A673 (cell line): ENCODE measurements around the gene DEPDC1. TPM values are rescaled to one million over a fixed set of nuclear protein-coding genes. Genes with fewer than 3 reads are reported as not detected.

ENCODE experiments used
- BruUV-seq: library from RNA; stranded (reverse); fragments of 400-500 nt; replicated peaks from 2 replicates; lab custom pipeline; 2021; lab: Mats Ljungman, UMichigan
- CTCF ChIA-PET: fragments of 300-600 bp; sonication (Branson Sonifier 250); formaldehyde crosslinking; loops from one replicate; lab custom pipeline; 2022; ENCODE audit warnings: antibody characterized with exemption; lab: Charles Lee
- POLR2A ChIA-PET: fragments of 300-600 bp; sonication (Branson Sonifier 250); formaldehyde crosslinking; loops from one replicate; lab custom pipeline; 2022; ENCODE audit warnings: antibody characterized with exemption; ENCODE audit not compliant: low non-redundant PET; lab: Charles Lee
- DNase-seq: peaks from one replicate; pipeline ENCODE4 v3.0.0-alpha.2; 2015; ENCODE audit warnings: low spot score
- H3K27ac ChIP-seq: fragments of 200-600 bp; sonication (generic); 2 replicates; pipeline ENCODE4 v1.5.1; 2016; ENCODE audit warnings: mixed run types, low read depth, mild to moderate bottlenecking, mixed read lengths, antibody characterized with exemption, low read length; ENCODE audit not compliant: poor library complexity, severe bottlenecking
- H3K27me3 ChIP-seq: fragments of 200-600 bp; sonication (generic); replicated peaks from 2 replicates; pipeline ENCODE4 v1.6.1; 2017; ENCODE audit warnings: mixed run types, low read depth, mild to moderate bottlenecking, mixed read lengths, antibody characterized with exemption, low read length; ENCODE audit not compliant: insufficient read depth, poor library complexity
- H3K36me3 ChIP-seq: fragments of 200-600 bp; sonication (generic); 2 replicates; pipeline ENCODE4 v1.6.1; 2016; ENCODE audit warnings: mixed run types, mild to moderate bottlenecking, mixed read lengths, antibody characterized with exemption, low read length; ENCODE audit not compliant: insufficient read depth, poor library complexity, severe bottlenecking
- H3K4me1 ChIP-seq: fragments of 200-600 bp; sonication (generic); 2 replicates; pipeline ENCODE4 v1.6.1; 2017; ENCODE audit warnings: mixed run types, mild to moderate bottlenecking, mixed read lengths, antibody characterized with exemption, low read length; ENCODE audit not compliant: insufficient read depth, poor library complexity, severe bottlenecking
- H3K4me3 ChIP-seq: fragments of 200-600 bp; sonication (generic); 2 replicates; pipeline ENCODE4 v1.5.1; 2016; ENCODE audit warnings: low read depth, mixed run types, mild to moderate bottlenecking, mixed read lengths, low read length; ENCODE audit not compliant: poor library complexity, severe bottlenecking
- H3K9me3 ChIP-seq: fragments of 200-600 bp; sonication (generic); 2 replicates; pipeline ENCODE4 v1.6.1; 2016; ENCODE audit warnings: mixed run types, low read depth, mild to moderate bottlenecking, mixed read lengths, antibody characterized with exemption, low read length; ENCODE audit not compliant: poor library complexity, severe bottlenecking
- EZH2 ChIP-seq: fragments of 200-600 bp; sonication (generic); IDR thresholded peaks from 2 replicates; pipeline ENCODE4 v1.6.1; 2017; ENCODE audit warnings: borderline replicate concordance, low read depth, mild to moderate bottlenecking, mixed read lengths, antibody characterized with exemption, low read length; ENCODE audit not compliant: poor library complexity, severe bottlenecking
- intact Hi-C: fragments of 100-400 bp; cut with micrococcal nuclease; formaldehyde crosslinking; loops from one replicate; pipeline ENCODE4 v1.10.0; 2022; ENCODE audit not compliant: unreplicated experiment
- total RNA-seq: library from RNA; stranded (reverse); gene quantifications from 2 replicates; pipeline ENCODE4 v1.2.3, GENCODE V29; 2021
- TF ChIP-seq, protein P1 (sequence below): fragments of 300-800, 200-600 bp; sonication (generic); conservative IDR thresholded peaks from 2 replicates; pipeline ENCODE4 v1.5.1; 2017; ENCODE audit warnings: low read depth, mild to moderate bottlenecking, antibody characterized with exemption, low read length, moderate library complexity, mixed read lengths

The DEPDC1 gene
- total RNA-seq, 1 experiment from 2014 or later, result 70.3 TPM

DNA sequence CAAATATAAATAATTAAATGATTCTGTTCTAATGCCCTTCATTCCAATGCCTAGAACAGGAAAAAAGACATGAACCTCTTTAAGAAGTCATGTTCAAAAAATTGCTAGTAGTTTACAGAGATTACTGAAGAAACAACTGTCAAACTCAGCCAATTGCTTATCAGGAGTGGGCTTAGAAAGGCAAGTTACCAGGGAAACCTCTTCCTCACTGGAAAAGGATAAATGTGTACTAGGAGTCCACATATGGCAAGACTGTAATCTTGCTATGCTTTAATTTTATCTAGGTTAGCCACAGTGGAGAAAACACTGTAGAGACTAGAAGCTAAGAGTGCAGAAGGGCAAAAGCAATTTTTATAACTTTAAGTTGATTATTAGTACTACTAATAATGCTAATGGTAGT is 42.1 kb upstream of the DEPDC1 start:
- H3K27me3 ChIP-seq, result no peaks in the 10 kb centered on the region
- H3K36me3 ChIP-seq, result no peaks in the 10 kb centered on the region
- DNase-seq, result no peak
- TF ChIP-seq, protein P1, sequence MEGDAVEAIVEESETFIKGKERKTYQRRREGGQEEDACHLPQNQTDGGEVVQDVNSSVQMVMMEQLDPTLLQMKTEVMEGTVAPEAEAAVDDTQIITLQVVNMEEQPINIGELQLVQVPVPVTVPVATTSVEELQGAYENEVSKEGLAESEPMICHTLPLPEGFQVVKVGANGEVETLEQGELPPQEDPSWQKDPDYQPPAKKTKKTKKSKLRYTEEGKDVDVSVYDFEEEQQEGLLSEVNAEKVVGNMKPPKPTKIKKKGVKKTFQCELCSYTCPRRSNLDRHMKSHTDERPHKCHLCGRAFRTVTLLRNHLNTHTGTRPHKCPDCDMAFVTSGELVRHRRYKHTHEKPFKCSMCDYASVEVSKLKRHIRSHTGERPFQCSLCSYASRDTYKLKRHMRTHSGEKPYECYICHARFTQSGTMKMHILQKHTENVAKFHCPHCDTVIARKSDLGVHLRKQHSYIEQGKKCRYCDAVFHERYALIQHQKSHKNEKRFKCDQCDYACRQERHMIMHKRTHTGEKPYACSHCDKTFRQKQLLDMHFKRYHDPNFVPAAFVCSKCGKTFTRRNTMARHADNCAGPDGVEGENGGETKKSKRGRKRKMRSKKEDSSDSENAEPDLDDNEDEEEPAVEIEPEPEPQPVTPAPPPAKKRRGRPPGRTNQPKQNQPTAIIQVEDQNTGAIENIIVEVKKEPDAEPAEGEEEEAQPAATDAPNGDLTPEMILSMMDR, result no peak
- TF ChIP-seq EZH2, result no peak
- H3K4me1 ChIP-seq, result no peaks in the 10 kb centered on the region
- no peak overlapping the region for H3K4me3 ChIP-seq
- no peaks in the 10 kb centered on the region for H3K9me3 ChIP-seq
- H3K27ac ChIP-seq, result no peak overlapping the region
- BruUV-seq, result no TSS peak
- CTCF ChIA-PET, result no interaction called here
- intact Hi-C loops, result no loop called here
- POLR2A ChIA-PET, result no interaction called here

DNA sequence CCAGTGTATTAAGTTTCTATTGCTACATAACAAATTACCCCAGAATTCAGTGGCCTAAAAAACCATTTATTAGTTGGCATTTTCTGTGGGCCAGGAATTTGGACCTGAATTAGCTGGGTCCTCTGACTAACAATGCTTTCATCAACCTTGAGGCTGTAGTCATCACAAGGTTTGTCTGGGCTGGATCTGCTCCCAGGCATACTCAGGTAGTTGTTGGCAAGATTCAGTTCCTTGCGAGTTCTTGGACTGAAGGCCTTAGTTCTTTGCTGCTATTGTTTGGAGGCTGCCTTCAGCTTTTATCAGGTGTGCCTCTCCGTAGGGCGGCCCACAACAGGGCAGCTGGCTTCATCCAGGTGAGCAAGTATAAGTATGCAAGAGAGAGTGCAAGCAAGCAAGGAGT is 31.4 kb upstream of the DEPDC1 start:
- H3K27me3 ChIP-seq, result no peaks in the 10 kb centered on the region
- ChIA-PET POLR2A (no interaction called here), CTCF (no interaction called here)
- no peaks in the 10 kb centered on the region for H3K36me3 ChIP-seq
- BruUV-seq, result no TSS peak
- DNase-seq, result no peak
- no peak for TF ChIP-seq EZH2
- TF ChIP-seq, protein P1, result no peak
- intact Hi-C loops, result no loop called here
- H3K27ac ChIP-seq, result no peak overlapping the region
- no peaks in the 10 kb centered on the region for H3K4me1 ChIP-seq
- H3K4me3 ChIP-seq, result no peak overlapping the region
- no peaks in the 10 kb centered on the region for H3K9me3 ChIP-seq

DNA sequence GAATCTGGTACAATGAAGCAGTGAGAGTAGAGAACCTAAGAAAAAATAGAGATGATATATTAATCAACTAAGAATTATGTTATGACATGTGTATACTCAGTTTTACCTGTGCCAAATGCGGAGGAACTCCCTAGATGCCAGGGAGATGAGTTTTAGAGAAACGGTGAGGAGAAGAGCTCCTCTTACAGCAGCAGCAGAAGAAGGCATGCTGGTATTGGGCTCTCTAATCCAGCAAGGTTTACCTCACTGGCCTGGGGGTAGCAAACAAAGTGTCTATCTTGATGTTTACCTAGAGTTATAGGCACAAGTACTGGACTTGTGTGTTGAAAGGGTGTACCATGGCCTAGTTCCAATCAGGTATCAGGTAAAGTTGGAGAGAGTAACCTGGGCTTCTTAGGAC is 28.9 kb upstream of the DEPDC1 start:
- CTCF ChIA-PET, result no interaction called here

More for the DNA sequence above, 28.9 kb upstream of the DEPDC1 start:
- POLR2A ChIA-PET, result no interaction called here
- Histone ChIP-seq H3K27me3 (no peaks in the 10 kb centered on the region), H3K27ac (no peak overlapping the region), H3K36me3 (no peaks in the 10 kb centered on the region), H3K4me3 (no peak overlapping the region), H3K9me3 (no peaks in the 10 kb centered on the region), H3K4me1 (no peaks in the 10 kb centered on the region)
- TF ChIP-seq, protein P1, result no peak
- TF ChIP-seq EZH2, result no peak
- BruUV-seq, result no TSS peak
- DNase-seq, result no peak
- intact Hi-C loops, result no loop called here
